GM18858 (cell line): ENCODE measurements around the gene CBX4.
"Not testable (repeated sequence)": the region's sequence is repeated elsewhere in the genome, so short reads cannot be mapped to it uniquely, and the experiment has no call there.

Experiments used
- ATAC-seq: cut with Tn5 transposase; IDR thresholded peaks from one replicate; pipeline ENCODE4 v1.9.1; 2021; ENCODE audit not compliant: unreplicated experiment

CBX4 gene

DNA sequence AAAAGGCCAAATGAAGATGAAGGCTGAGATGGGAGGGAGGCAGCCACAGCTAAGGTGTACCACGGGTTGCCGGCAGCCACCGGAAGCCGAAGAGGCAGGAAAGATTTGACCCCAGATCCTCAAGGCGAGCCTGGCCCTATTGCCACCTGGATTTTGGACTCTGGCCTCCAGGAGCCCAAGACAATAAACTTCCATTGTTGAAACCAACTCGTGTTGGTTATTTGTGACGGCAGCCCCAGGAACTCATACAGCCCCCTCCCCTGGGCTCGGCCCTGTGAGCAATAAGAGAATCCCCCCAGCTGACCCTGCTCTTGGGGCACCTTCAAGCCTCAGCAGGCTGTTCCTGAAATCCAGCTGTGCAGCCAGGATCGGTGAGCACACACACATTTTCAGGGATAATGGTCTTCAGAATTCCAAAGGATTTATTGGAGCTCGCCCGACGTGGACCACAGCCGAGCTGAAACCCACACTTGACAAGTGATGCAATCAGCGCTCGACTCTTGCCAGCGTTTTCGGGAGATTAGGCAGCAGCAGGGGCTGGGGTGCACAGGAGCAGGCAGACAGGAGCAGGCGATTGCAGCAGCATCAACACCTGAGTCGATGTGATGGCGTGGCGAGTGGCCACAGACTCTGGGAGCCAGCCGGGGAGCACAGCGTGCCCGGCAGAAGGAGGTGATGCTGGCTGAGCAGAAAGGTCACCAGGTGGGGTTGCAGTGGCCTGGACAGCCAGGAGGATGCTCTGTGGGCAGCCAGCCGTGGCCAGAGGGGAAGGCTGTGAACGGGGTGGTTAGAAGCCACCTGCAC is 22.4 kb upstream of the CBX4 start:
- no peak for ATAC-seq

DNA sequence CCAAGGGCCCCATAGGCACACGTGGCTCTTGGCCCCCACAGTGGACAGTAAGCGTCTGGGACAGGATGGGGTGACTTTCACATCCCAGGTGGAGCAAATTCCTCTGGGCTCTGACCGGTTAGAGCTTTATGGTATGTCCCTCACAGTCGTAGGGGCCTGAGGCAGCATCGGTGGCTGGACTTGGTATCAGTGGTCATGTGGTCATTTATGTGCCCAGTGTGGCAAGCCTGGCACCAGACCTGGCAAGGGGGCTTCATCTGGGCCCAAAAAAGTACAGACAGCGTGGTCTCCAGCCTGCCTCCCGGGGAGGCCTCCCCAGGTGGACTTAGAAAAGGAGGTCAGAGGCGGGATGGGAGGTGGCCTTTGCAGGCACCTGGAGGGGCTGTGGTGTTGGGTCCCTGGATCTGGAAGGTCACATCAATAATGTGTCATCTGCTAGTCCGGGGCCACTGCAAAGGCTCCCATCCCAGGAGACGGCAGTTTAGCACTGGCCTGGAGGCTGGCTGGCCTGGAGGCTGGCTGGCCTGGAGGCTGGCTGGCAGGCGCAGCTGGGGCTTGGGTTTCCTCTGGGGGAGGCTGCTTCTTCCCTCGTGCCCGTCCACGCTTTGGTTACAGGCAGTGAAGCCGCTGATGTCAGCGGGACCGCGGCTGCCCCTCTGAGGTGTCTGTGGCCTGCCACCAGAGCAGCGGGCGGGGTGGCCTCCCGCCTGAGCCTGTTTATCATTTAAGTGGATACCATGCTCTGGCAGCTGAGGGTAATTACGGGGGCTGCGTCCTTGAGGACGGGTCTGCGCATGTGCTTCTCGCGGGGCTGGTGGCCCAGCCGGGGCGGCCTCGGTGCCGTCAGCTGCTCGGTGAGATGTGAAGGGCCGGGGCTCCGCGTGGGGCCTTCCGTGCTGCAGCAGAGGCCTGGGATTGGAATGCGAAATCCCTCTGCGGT is 20.7 kb upstream of the CBX4 start:
- ATAC-seq: no peak

DNA sequence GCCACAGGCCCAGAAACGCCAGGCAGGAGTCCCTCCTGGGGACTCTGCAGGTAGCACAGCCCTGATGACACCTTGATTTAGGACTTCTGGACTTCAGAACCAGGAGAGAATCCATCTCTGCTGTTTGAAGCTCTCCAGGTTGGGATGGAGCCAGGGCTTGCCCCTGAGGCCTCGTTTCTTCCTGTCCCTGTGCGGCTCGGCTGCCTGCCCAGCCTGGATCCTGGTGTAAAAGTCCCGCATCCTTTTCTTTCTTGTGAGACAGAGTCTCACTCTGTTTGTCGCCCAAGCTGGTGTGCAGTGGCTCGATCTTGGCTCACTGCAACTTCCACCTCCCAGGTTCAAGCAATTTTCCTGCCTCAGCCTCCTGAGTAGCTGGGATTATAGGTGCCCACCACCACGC is 17.9 kb upstream of the CBX4 start:
- ATAC-seq: no peak

DNA sequence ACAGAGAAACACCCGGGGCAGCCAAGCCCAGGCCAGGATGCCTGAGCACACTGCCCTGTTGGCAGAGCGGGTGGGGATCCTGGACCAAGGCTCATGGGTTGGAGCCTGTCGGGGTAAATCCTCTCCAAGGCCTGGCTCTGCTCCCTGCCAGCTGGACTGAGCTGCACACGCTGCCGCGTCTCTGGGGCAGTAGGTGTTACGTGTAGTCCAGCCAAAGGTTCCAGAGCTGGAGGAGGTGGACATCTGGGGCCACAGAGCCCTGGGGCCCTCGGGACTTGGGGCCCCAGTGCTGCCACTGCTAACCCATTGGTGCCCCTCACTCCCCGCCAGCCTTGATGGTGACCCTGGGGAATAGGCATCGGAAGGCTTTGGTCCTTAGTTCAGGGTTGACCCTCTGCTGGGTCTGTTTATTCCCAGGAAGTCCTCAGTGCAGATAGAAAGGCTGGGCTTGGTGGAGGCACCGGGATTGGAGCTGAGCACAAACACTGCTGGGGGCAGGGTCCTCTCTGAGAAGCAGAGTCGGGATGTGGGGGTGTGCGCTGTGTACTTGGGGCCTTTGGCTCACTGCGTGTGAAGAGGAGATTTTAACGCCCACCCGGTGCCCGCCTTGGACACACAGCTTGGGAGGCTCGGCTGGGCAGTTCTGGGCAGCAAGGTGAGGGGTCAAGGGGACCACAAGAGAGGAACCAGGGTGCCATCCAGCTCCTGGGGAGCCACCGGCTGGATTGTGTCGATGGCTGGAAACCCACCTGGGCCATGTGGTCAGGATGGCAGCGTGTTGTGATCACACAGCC is 16.3 kb upstream of the CBX4 start:
- no peak for ATAC-seq

DNA sequence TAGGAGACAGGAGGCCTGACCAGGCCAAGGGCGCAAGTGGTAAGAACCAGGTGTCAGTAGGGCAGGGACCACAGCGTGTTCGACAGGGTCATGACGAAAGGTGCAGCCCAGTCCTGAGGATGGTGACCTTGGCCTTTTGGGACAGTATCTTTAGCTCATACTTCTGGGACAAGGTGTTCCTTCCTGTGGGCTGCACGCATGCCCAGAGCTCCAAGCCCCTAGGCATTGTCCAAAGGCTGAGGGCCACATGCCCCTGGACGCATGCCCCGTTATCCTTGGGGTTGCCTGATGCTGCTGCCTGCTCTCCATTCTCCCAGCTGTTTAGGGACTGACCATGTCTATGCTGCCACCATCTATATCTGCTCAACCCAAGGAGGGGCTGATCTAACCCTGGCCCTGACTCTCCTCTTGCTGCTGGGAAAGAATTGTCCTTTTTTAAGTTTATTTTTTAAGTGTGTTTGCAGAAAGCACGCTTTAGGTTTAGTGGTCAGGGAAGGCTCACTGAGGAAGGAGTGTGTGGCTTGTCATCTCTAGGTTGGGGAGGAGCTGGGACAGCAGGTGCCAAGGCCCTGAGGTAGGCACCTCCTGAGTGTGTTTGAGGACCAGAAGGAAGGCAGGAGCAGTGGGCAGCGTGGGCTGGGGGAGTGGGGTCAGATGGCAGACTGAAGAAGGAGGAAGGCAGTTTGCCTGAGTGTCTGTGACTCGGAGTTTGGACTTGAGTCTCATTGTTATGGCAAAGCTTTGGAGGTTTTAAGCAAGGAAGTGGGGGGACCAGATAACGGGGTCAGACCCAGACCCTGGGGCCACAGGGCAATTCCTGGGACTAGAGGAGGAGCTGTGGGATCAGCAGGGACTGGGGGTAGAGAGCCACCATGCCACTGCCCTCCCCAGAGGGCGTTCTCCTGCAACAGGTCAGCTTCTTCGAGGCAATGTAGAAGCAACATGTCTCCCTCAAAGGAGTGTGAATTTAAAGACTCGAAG is 15.1 kb upstream of the CBX4 start:
- no peak for ATAC-seq

DNA sequence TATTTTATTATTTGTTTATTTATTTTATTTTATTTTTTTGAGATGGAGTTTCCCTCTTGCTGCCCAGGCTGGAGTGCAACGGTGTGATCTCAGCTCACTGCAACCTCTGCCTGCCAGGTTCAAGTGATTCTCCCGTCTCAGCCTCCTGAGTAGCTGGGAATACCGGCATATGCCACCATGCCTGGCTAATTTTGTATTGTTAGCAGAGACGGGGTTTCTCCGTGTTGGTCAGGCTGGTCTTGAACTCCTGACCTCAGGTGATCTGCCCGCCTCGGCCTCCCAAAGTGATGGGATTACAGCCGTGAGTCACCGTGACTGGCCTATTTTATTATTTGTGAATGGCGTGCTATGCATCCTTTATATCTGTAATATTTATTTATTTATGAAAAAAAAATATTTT is 13.9 kb upstream of the CBX4 start:
- not testable (repeated sequence) for ATAC-seq

DNA sequence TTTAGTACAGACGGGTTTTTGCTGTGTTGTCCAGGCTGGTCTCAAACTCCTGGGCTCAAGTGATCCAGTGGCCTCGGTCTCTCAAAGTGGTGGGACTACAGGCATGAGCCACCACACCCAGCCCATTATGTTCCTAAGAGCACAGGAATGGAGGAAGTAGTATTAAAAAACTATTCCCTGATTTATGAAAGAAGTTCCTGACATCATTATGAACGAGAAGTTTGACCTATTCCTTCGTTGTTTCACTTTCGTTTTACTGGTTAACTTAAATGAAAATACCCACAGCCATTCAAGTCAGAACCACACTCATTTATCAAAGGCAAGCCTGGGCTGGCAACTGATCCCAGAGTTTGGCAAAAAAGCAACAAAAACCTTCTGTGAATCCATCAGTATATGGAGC is 13.5 kb upstream of the CBX4 start:
- no peak for ATAC-seq

DNA sequence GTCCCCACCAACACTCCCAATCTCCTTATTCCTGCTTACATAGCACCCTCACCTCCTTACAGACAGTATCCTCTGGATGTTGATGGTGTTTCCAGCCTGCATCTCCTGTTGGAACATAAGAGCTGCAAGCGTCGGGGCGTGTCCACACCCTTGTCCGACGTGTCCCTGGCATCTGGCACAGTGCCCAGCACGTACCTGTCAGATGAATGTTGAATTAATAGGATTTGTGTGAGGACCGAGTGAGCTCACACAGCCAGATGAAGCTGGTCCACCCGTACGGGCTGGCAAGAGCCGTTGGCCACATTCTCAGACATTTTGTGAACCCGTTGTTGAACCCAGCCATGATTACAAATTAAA is 12.2 kb upstream of the CBX4 start:
- ATAC-seq: no peak

DNA sequence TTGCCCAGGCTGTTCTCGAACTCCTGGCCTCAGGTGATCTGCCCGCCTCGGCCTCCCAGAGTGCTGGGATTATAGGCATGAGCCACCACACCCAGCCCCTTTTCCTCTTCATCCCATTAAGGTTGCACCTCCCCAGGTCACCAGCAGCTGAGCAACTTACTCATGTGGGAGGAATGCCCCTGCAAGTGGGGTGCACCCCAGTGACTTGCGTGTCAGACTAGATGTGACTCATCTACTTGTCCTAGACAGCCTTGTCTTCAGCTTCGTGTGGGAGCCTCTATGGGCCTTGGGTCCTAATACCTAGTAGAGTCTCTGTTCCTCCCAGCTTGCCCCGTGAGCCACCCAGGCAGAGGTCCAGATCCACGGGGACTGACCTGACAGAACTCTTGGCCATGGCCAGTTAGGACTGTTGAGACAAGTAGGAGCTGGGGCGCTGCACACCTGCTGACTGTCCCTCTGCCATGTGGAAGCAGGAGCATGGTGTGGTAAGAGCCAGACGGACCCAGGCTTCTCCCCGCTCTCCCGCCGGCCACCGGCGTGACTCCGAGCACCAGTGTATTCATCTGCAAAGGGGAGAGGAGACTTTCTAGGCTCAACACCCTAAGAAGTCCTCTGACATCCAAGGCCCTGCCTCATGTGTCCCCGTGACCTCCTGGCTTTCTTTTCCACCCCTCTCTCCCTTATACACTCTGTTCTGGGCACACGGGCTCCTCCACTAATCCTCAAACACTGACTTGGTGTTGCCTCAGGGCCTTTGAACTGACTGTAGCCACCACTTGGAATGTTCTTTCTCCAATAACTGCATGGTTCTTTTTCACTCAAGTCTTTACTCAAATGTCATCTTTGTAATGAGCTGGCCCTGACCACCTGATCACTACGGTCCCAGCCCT is 11.6 kb upstream of the CBX4 start:
- ATAC-seq: no peak

DNA sequence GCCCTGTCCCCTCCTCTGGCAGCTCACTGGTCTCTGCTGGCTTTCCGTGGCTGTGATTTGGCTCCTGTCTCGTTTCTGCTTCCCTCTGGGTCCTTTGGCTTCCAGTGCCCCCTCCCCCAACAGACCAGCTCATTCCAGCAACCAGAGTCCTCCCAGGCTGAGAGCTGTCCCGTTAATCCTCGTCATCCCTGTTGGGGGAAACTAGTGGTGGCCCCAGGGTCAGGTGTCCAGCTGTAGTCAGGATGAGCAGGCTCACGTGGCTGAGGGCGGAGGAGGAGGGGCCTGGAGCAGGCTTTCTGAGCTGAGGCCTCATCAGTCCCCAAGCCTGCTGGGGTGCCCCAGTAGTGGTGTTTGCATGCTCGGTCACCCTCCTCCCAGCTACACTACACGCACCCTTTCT is 10.7 kb upstream of the CBX4 start:
- no peak for ATAC-seq

DNA sequence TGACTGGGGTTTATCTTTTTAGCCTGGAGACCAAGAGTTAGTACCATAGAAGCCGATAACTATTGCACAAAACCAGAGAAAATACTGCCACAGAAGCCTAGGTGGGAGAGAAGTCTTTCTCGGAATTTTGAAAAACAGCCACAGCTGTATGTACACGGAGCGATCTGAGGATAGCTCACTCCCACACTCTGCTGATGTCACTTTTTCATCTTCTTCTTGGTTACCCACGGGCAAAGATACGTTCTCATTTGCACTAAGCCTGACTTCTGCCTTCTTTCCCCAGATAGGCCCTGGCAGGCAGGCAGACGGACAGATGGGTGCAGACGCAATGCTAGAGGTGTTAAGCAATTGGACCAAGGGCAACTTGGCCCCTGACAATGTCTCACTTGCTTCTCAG is 9.1 kb upstream of the CBX4 start:
- ATAC-seq: no peak

DNA sequence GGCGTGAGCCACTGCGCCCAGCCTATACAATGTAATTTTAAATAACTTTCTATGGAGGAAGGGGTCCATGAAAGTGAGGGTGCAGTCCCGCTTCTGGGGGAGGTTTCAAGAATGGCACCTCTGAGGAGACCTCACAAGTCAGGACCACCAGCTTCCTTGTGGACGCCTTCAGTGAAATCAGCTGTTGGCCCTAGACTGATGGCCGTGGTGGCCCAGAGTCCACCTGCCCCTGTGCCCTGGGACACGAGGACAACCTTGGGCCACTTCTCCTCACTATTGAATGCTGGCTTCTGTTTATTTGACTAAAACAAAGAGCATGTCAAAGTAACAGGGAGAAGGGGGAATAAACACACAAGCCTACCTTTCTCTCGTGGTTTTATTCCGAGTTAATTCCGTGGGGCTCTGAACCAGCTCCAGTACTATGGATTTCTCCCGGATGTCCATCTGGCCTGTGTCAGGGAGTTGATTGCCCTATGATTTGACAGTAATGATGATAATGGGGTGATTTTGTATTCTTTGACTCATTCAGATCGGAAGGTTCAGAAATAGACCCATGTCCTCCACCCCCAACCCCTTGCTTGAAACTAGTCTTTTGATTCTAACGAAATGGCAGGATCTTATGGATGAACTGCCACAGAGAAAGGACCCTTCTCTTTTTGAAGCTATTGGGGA is 8.6 kb upstream of the CBX4 start:
- ATAC-seq: no peak

DNA sequence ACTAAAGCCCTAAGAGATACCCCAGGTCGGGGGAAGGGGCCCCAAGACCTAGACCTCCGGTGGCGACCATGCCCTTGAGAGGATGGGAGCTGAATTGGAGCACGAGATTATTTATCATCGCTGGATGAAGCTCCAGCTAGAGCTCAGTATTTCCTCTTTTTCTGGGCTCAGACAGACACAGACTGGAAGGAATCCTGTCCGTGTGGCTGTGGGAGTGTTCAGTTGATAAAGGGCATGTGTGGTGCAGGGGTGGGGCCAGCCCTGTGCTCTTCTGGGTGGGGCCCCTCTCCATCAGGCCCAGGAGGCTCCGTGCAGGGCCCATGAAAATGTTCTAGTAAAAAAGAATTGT is 6.3 kb upstream of the CBX4 start:
- ATAC-seq: no peak

DNA sequence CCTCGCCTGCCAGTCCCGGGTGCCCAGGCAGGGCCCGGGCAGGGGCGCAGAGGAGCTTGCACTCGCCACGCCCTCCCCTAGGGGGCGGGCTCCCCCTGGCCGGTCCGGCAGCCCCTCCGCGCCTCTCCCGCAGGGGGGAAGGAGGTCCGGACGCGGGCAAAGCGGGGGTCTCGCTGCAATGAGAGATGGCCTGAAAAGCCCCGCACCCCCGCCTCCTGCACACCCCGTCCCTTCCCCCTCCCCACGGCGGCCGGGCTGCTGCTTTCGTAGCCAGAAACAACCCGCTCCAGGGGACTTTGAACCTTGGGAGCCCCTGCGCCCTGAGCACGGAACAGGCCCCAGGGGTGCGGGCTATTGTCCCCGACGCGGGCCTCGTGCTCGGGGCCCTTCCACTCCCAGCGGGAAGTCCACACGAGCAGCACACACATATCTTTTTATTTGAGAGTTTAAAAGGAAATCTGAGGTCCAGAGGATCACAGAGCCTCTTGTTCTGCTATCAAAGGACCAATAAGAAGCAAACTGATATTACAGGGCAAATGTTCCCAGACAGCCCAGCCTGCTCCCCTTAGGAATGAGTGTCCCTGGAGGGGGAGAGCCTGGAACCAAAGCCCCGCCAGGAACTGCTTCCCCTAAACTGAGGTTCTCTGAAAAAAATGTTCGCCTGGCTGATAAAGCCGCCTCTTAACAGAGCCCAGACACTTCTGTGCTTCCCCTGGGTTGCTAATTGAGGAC is 5.8 kb upstream of the CBX4 start:
- ATAC-seq: no peak

DNA sequence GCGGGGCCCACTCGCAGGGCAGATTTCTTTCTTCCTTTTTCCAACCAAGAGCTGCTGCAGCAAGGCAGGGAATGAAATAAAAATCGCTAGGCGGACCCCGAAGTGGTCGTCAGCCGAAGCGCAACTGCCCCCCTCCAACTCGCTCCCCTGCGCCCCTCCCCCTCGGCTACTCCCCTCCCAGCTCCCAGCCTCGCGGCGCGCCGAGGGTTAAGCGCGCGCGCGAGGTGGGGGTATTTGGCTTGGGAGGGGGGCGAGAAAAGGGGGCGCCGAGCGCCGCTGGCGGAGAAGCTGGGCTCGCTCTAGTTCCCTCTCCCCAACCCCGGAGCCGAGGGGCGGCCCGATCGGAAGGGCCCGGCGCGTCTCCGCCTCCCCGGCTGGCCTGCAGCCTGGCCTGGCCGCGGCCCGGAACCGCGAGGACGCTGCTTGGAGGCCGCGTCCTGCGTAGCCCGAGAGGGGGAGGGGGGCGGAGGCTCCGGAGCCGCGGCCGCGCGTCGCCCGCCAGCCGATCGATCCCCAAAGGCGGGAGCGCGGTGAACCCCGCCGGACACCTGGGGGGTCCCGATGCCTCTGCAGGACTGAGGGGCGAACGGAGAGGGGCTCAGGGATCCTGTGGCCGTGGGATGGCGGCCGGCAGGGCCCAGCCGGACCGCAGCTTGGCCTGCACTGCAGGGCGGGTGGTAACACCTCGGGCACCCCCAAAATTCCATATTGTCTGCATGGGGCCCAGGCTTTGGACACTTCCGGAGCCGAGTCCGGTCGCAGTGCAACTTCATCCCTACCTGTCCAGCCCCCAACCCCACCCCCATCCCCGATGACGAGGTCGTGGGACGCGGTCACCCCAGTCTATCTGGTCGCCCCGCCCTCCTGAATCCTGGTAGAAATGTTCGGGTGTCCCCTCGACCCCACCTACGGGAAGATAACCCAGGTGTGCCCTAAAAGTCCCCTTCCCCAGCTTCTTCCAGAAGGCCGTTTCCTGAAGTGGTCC is 4.9 kb upstream of the CBX4 start:
- no peak for ATAC-seq

DNA sequence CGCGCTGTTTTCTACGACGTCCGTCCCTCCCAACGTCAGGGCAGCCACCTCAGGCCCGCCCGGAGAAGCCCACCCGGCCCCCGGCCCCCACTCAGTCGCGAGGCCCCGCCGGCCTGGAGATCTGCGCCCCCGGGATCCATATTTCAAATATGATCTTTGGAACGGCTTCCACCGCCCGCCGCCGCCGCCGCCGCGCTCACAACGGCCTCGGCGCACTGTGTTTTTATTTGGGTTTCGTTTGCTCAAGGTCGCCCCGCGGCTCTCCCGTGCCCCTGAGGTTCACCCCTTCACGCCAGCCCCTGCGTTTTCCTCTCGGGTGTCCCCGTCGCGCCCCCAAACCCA is 4.2 kb upstream of the CBX4 start:
- ATAC-seq: no peak
